K562 (cell line): Measurements from ENCODE around the gene ATP9B.

Source experiments
- CAMTA2 ChIP-seq: fragments of 250-450 bp; sonication (Bioruptor Pico); conservative IDR thresholded peaks from 2 replicates; pipeline ENCODE4 v1.5.1; 2022
- FOSL1 ChIP-seq: fragments of 200-800 bp; sonication (Bioruptor generic); conservative IDR thresholded peaks from 2 replicates; pipeline ENCODE4 v1.6.1; 2016; ENCODE audit warnings: missing genetic modification characterization, missing compliant biosample characterization
- GABPA ChIP-seq: fragments of 200-800 bp; sonication (Bioruptor generic); conservative IDR thresholded peaks from 2 replicates; pipeline ENCODE4 v1.6.1; 2016; ENCODE audit warnings: low read depth, missing genetic modification characterization, missing compliant biosample characterization
- GTF2F1 ChIP-seq: IDR thresholded peaks from 2 replicates; pipeline ENCODE4 v1.6.1; 2011; ENCODE audit warnings: low read depth, low read length, improper control_type of control experiment
- NFE2L1 ChIP-seq: fragments of 450-650 bp; IDR thresholded peaks from 2 replicates; pipeline ENCODE4 v1.6.1; 2016; ENCODE audit warnings: missing genetic modification characterization, low read depth, mild to moderate bottlenecking, missing compliant biosample characterization, moderate library complexity, borderline replicate concordance
- NR1H2 ChIP-seq: sonication (generic); formaldehyde crosslinking; IDR thresholded peaks from 2 replicates; pipeline ENCODE4 v1.4.0; 2020; ENCODE audit warnings: mild to moderate bottlenecking, missing genetic modification reagents
- NR2C1 ChIP-seq, 2 experiments: fragments of 450-650 bp; IDR thresholded peaks; 2 replicates each; pipeline ENCODE4 v1.6.1; 2017; ENCODE audit warnings: mild to moderate bottlenecking in 2 of 2, antibody characterized with exemption in 1 of 2, inconsistent platforms in 1 of 2, missing compliant biosample characterization in 1 of 2, missing genetic modification characterization in 1 of 2
- POLR2A ChIP-seq: fragments of 450-650 bp; conservative IDR thresholded peaks from 2 replicates; pipeline ENCODE4 v1.6.1; 2016
- PTBP1 ChIP-seq: fragments of 200-400 bp; formaldehyde crosslinking; IDR thresholded peaks from 2 replicates; pipeline ENCODE4 v1.6.1; 2017; ENCODE audit warnings: low read depth, low read length
- RCOR1 ChIP-seq, 2 experiments: IDR thresholded peaks; 2 replicates each; pipeline ENCODE4 v1.6.1; 2012; ENCODE audit warnings: low read depth in 2 of 2, low read length in 2 of 2, borderline replicate concordance in 1 of 2, improper control_type of control experiment in 1 of 2
- ZBTB17 ChIP-seq: fragments of 450-650 bp; formaldehyde crosslinking; IDR thresholded peaks from 2 replicates; pipeline ENCODE4 v1.4.0; 2020; ENCODE audit warnings: mild to moderate bottlenecking
- ZNF695 ChIP-seq: fragments of 450-650 bp; formaldehyde crosslinking; IDR thresholded peaks from 2 replicates; pipeline ENCODE4 v1.4.0; 2020; ENCODE audit warnings: mild to moderate bottlenecking, moderate library complexity
- TF ChIP-seq, protein P1 (sequence below), 3 experiments: IDR thresholded peaks in 2 of 3; conservative IDR thresholded peaks in 1 of 3; 2 replicates each; pipeline ENCODE4 v1.5.1; 2011 to 2012; ENCODE audit warnings: low read length in 3 of 3, mild to moderate bottlenecking in 3 of 3, control low read depth in 2 of 3, improper control_type of control experiment in 1 of 3, inconsistent platforms in 1 of 3, low read depth in 1 of 3, mixed read lengths in 1 of 3, moderate library complexity in 1 of 3; ENCODE audit not compliant: insufficient read depth in 2 of 3
- TF ChIP-seq, protein P2 (sequence below), 2 experiments: fragments of 200-800 bp in 1 of 2; sonication (Bioruptor generic) in 1 of 2; sonication (generic) in 1 of 2; formaldehyde crosslinking in 1 of 2; IDR thresholded peaks in 1 of 2; conservative IDR thresholded peaks in 1 of 2; 2 replicates each; pipeline versions ENCODE4 v1.5.0 to v1.6.1; 2016 to 2020; ENCODE audit warnings: missing compliant biosample characterization in 1 of 2, missing genetic modification characterization in 1 of 2, missing genetic modification reagents in 1 of 2

DNA sequence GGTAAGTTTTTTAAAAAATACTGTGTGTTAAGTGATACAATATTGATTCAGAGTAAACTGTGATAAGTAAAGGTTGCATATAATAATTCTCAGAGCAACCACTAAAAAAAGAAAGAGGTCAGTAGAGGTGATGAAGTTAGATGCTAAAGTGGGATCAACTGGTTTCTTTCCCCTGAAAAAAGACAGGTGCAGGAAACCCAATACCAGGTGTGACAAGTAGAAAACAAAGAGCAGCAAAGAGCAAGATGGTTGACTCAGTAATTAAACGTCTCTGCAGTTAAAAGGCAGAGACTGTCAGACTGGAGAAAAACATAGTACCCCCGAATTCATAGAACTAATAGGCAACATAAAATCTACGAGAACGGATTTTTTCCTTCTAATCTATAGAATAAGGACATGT is 128.3 kb downstream of the ATP9B start:
- TF ChIP-seq NFE2L1 = no peak
- TF ChIP-seq, protein P1, sequence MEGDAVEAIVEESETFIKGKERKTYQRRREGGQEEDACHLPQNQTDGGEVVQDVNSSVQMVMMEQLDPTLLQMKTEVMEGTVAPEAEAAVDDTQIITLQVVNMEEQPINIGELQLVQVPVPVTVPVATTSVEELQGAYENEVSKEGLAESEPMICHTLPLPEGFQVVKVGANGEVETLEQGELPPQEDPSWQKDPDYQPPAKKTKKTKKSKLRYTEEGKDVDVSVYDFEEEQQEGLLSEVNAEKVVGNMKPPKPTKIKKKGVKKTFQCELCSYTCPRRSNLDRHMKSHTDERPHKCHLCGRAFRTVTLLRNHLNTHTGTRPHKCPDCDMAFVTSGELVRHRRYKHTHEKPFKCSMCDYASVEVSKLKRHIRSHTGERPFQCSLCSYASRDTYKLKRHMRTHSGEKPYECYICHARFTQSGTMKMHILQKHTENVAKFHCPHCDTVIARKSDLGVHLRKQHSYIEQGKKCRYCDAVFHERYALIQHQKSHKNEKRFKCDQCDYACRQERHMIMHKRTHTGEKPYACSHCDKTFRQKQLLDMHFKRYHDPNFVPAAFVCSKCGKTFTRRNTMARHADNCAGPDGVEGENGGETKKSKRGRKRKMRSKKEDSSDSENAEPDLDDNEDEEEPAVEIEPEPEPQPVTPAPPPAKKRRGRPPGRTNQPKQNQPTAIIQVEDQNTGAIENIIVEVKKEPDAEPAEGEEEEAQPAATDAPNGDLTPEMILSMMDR (IDR thresholded peaks at IDR 0.05 in 2 of 3, conservative IDR thresholded peaks at IDR 0.05 in 1 of 3; ENCODE audit: insufficient read depth in 2 of 3, low read depth in 1 of 3, low read length in 3 of 3) = no peak
- no peak for TF ChIP-seq ZBTB17 (CRISPR knock-in tag)
- TF ChIP-seq, protein P2, sequence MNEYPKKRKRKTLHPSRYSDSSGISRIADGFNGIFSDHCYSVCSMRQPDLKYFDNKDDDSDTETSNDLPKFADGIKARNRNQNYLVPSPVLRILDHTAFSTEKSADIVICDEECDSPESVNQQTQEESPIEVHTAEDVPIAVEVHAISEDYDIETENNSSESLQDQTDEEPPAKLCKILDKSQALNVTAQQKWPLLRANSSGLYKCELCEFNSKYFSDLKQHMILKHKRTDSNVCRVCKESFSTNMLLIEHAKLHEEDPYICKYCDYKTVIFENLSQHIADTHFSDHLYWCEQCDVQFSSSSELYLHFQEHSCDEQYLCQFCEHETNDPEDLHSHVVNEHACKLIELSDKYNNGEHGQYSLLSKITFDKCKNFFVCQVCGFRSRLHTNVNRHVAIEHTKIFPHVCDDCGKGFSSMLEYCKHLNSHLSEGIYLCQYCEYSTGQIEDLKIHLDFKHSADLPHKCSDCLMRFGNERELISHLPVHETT (CRISPR knock-in tag; conservative IDR thresholded peaks at IDR 0.05 in 1 of 2, IDR thresholded peaks at IDR 0.05 in 1 of 2) = no peak
- no peak for TF ChIP-seq GTF2F1
- TF ChIP-seq POLR2A = no peak
- no peak for TF ChIP-seq RCOR1 (IDR thresholded peaks at IDR 0.05; ENCODE audit: borderline replicate concordance in 1 of 2, low read depth in 2 of 2, low read length in 2 of 2)
- no peak for TF ChIP-seq PTBP1
- TF ChIP-seq CAMTA2 (CRISPR knock-in tag) = no peak
- TF ChIP-seq NR2C1 (IDR thresholded peaks at IDR 0.05) = no peak
- TF ChIP-seq NR2C1 (tag; IDR thresholded peaks at IDR 0.05) = no peak
- no peak for TF ChIP-seq NR1H2 (CRISPR knock-in tag)
- no peak for TF ChIP-seq FOSL1 (tag)
- no peak for TF ChIP-seq ZNF695
- no peak for TF ChIP-seq GABPA (tag)
